GM23248 (cell line): Measurements from ENCODE around the gene APBA2. TPM values are rescaled to one million over a fixed set of nuclear protein-coding genes. Genes with fewer than 3 reads are reported as not detected.

ENCODE experiments used
- DNase-seq: peaks from one replicate; pipeline ENCODE4 v3.0.0-alpha.2; 2015
- H2AFZ ChIP-seq: fragments of 200-600 bp; sonication (generic); 2 replicates; pipeline ENCODE4 v1.6.1; 2016; ENCODE audit warnings: antibody characterized with exemption
- H3F3A ChIP-seq: fragments of 200-600 bp; sonication (generic); 2 replicates; pipeline ENCODE4 v1.6.1; 2016; ENCODE audit warnings: mild to moderate bottlenecking, antibody characterized with exemption, mixed run types; ENCODE audit not compliant: insufficient read depth
- H3K27ac ChIP-seq: fragments of 200-600 bp; sonication (generic); 2 replicates; pipeline ENCODE4 v1.5.1; 2016; ENCODE audit warnings: mild to moderate bottlenecking
- H3K27me3 ChIP-seq: fragments of 200-600 bp; sonication (generic); replicated peaks from 2 replicates; pipeline ENCODE4 v1.6.1; 2016; ENCODE audit warnings: mild to moderate bottlenecking; ENCODE audit not compliant: insufficient read depth
- H3K36me3 ChIP-seq: fragments of 200-600 bp; sonication (generic); 2 replicates; pipeline ENCODE4 v1.6.1; 2016; ENCODE audit warnings: low read depth, mild to moderate bottlenecking
- H3K4me1 ChIP-seq: fragments of 200-600 bp; sonication (generic); 2 replicates; pipeline ENCODE4 v1.6.1; 2016; ENCODE audit warnings: mild to moderate bottlenecking; ENCODE audit not compliant: insufficient read depth
- H3K4me2 ChIP-seq: fragments of 200-600 bp; sonication (generic); one replicate; pipeline ENCODE4 v1.6.1; 2016; ENCODE audit warnings: mild to moderate bottlenecking; ENCODE audit not compliant: unreplicated experiment
- H3K4me3 ChIP-seq: fragments of 200-600 bp; sonication (generic); 2 replicates; pipeline ENCODE4 v1.5.1; 2016; ENCODE audit warnings: mild to moderate bottlenecking
- H3K79me2 ChIP-seq: fragments of 200-600 bp; sonication (generic); 2 replicates; pipeline ENCODE4 v1.6.1; 2016; ENCODE audit warnings: mild to moderate bottlenecking; ENCODE audit not compliant: insufficient read depth
- H3K9ac ChIP-seq: fragments of 200-600 bp; sonication (generic); 2 replicates; pipeline ENCODE4 v1.6.1; 2016; ENCODE audit warnings: mild to moderate bottlenecking
- H3K9me2 ChIP-seq: fragments of 200-600 bp; sonication (generic); 2 replicates; pipeline ENCODE4 v1.6.1; 2016; ENCODE audit warnings: mixed run types, mild to moderate bottlenecking, moderate library complexity; ENCODE audit not compliant: insufficient read depth
- H3K9me3 ChIP-seq: fragments of 200-600 bp; sonication (generic); one replicate; pipeline ENCODE4 v1.6.1; 2017; ENCODE audit warnings: low read depth
- H4K20me1 ChIP-seq: fragments of 200-600 bp; sonication (generic); 2 replicates; pipeline ENCODE4 v1.6.0; 2016; ENCODE audit not compliant: insufficient read depth
- EZH2 ChIP-seq: fragments of 200-600 bp; sonication (generic); IDR thresholded peaks from 2 replicates; pipeline ENCODE4 v1.6.1; 2018; ENCODE audit warnings: antibody characterized with exemption, mild to moderate bottlenecking; ENCODE audit not compliant: insufficient read depth, poor library complexity, severe bottlenecking
- EZH2phosphoT487 ChIP-seq: fragments of 200-600 bp; sonication (generic); IDR thresholded peaks from 2 replicates; pipeline ENCODE4 v1.6.1; 2018; ENCODE audit warnings: antibody characterized with exemption, moderate library complexity, mild to moderate bottlenecking, low read depth; ENCODE audit not compliant: insufficient read depth
- WGBS, 2 experiments: methylation state at CpG; one replicate each; pipeline ENCODE4 v1.1.6; 2015 to 2017; ENCODE audit warnings: low lambda C conversion rate in 2 of 2, low coverage in 1 of 2; ENCODE audit errors: missing lambda C conversion rate in 2 of 2; 5-methylcytosine and 5-hydroxymethylcytosine counted together
- in situ Hi-C: fragments of 300-500 bp; cut with MboI; formaldehyde crosslinking; loops from 2 replicates; pipeline ENCODE4 v1.15.0; 2020
- polyA plus RNA-seq: library from polyadenylated mRNA; unstranded; fragments of >200 nt; fragmentation: Nextera tagmentation; extraction: Ambion mirVana; gene quantifications from 2 replicates; pipeline ENCODE4 v1.2.1, GENCODE V29; 2016
- total RNA-seq: library from RNA; depleted of rRNA; stranded (reverse); fragments of >200 nt; shearing (Covaris generic); gene quantifications from 2 replicates; pipeline ENCODE4 v1.2.3, GENCODE V29; 2014

Gene APBA2
- total and polyA plus RNA-seq, 2 experiments from 2014 or later: 0.23 to 0.65 TPM

DNA sequence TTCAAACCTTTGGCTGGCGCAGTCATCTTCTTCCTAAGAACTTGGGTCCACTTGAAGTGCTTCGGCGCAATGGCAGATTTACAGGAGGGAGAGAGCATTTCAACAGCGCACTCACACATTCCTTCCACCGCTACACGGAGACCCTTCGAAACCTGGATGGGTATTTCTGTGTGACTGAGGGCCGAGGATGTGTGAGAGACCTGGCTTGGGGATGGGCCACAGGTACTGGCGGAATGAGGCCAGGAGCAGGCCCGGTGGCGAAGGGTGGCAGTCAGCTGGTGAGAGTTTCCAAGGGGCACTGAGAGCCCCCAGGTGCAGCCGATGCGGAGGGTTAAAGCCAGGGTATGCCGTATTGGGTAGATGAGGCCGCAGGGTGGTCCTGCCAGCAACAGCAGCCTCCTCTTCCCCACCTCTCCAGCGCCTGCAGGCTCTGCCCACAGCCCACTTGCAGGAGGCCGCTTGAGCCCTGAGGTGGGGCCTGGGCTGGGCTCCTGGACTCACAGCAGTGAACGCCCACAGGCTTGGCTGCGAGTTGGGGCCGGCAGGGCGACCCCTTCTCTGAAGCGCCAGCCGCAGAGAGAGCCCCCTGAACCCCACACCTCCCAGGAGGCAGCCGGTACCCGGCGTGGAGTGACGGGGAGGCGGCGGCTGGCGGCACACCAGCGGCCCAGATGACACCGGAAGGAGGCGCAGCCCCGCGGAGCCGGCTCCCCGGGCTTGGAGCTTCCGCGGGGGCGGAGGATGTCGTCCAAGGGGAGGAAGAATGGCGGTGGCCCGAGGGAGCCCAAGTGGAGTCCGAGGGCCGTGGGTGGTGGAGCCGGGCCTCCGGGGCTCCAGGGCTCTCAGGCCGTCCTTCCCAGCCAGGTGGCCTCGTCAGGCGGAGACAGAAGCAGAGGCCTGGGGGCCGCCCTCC, 217.4 kb downstream of the APBA2 start:
- Histone ChIP-seq H3K27me3 (no peaks in the 10 kb centered on the region; the same call in 1 of the 2 replicates), H3K4me1 (no peaks in the 10 kb centered on the region), H3K4me2 (peak overlapping the region; percentile 72), H3K9ac (peak overlapping the region; percentile 57), H2AFZ (peak overlapping the region; percentile 59), H3K9me3 (no peaks in the 10 kb centered on the region), H3K27ac (no peak overlapping the region), H3K79me2 (no peaks in the 10 kb centered on the region), H4K20me1 (no peaks in the 10 kb centered on the region), H3K4me3 (peak overlapping the region; percentile 61), H3K9me2 (no peaks in the 10 kb centered on the region), H3F3A (no peaks in the 10 kb centered on the region), H3K36me3 (no peaks in the 10 kb centered on the region)
- WGBS, 2 experiments: 42 to 47% methylated on average over 44 to 47 of the region's 51 CpGs
- peak; percentile 65 for DNase-seq
- no peak for TF ChIP-seq EZH2
- in situ Hi-C loops: no loop called here

DNA sequence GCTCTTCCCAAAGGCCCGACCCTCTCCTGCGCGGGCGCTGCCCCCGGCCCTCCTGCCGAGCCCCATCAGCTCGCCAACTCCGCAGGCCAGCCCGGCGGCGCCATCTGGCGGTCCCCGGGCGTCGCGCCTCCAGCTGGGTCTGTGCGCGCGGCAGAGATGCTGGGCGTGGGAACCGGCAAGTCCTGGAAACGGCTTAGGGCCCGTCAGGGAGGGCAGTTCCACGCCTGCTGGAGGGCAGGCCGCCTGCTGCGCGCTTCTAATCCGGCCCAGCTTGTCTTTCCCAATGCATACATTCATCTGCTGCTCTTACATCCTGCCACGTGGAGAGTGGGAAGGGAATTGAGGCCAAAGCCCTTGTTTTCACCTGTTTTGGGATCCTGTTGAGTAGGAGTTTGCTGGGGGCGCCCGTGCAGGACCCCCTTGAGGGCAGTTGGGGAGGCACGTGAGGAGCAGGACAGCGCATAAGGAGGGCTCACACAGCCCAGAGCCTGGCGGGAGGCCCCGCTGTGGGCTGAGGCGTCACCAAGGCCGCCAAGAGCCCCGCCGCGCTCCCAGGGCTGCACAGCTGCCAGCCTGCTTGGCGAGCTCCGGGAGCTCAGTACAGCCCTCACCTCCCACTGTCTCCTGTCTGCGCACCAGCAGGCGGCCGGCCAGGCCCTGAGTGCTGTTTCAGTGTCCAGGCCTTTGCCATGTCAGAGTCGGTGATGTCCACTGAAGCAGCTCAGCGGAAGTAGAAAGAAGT, 218.2 kb downstream of the APBA2 start:
- H2AFZ ChIP-seq: peak overlapping the region; percentile 59
- H3K4me3 ChIP-seq: peak overlapping the region; percentile 61
- WGBS, 2 experiments: 25 to 26% methylated on average over 44 to 47 of the region's 47 CpGs

DNA sequence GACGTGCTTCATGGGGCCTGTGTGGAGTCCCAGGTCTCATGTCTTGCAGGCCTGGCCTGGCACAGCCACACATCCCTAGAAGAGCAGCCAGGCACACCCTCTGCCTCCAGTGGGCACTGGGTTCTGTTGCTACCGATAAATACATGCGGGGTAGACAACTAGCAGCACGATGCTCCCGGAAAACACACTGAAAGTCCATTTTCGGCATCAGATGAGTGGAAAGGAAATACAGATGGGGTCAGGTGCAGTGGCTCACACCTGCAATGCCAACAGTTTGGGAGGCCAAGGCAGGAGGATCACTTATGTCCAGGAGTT, 218.7 kb downstream of the APBA2 start:
- Histone ChIP-seq H3K9ac (no peak overlapping the region), H3K27ac (no peak overlapping the region), H4K20me1 (no peaks in the 10 kb centered on the region), H3K4me2 (no peak overlapping the region), H3K27me3 (no peaks in the 10 kb centered on the region; the same call in 1 of the 2 replicates), H3K79me2 (no peaks in the 10 kb centered on the region), H2AFZ (no peak overlapping the region), H3F3A (no peaks in the 10 kb centered on the region), H3K4me1 (no peaks in the 10 kb centered on the region), H3K4me3 (no peak overlapping the region), H3K9me2 (no peaks in the 10 kb centered on the region), H3K36me3 (no peaks in the 10 kb centered on the region), H3K9me3 (no peaks in the 10 kb centered on the region)
- DNase-seq: no peak
- WGBS, 2 experiments: 79 to 86% methylated on average over 6 of the region's 6 CpGs
- in situ Hi-C loops: no loop called here
- TF ChIP-seq EZH2 (no peak), EZH2phosphoT487 (no peak)

More for the DNA sequence above, 218.2 kb downstream of the APBA2 start:
- Histone ChIP-seq H3K27me3 (no peaks in the 10 kb centered on the region; the same call in 1 of the 2 replicates), H3F3A (no peaks in the 10 kb centered on the region), H3K79me2 (no peaks in the 10 kb centered on the region), H3K4me1 (no peaks in the 10 kb centered on the region), H3K27ac (no peak overlapping the region), H3K36me3 (no peaks in the 10 kb centered on the region), H3K9me3 (no peaks in the 10 kb centered on the region), H3K9me2 (no peaks in the 10 kb centered on the region), H3K4me2 (peak overlapping the region; percentile 72), H4K20me1 (no peaks in the 10 kb centered on the region), H3K9ac (peak overlapping the region; percentile 57)
- in situ Hi-C loops: no loop called here
- peak; percentile 90 for DNase-seq
- TF ChIP-seq EZH2phosphoT487: no peak
- no peak for TF ChIP-seq EZH2

GRCh38 chr15:29105151-29105854, 219.5 kb downstream of the APBA2 start:
- WGBS, 2 experiments: 65 to 67% methylated on average over 22 of the region's 22 CpGs

More at GRCh38 chr15:29105151-29105854, 219.5 kb downstream of the APBA2 start:
- Histone ChIP-seq H3K27me3 (no peaks in the 10 kb centered on the region; the same call in 1 of the 2 replicates), H3K4me2 (no peak overlapping the region), H3K4me3 (no peak overlapping the region), H3K9me2 (no peaks in the 10 kb centered on the region), H3K27ac (no peak overlapping the region), H3K36me3 (no peaks in the 10 kb centered on the region), H2AFZ (no peak overlapping the region), H3K4me1 (no peaks in the 10 kb centered on the region), H3K9ac (no peak overlapping the region), H3F3A (no peaks in the 10 kb centered on the region), H3K9me3 (no peaks in the 10 kb centered on the region), H3K79me2 (no peaks in the 10 kb centered on the region), H4K20me1 (no peaks in the 10 kb centered on the region)
- DNase-seq: no peak
- in situ Hi-C loops: no loop called here
- TF ChIP-seq EZH2 (no peak), EZH2phosphoT487 (no peak)
